ENCODE data around the gene PTPDC1.
A peak's percentile ranks its signal among the peaks of the same experiment; 100 is the strongest.

Gene PTPDC1

GRCh38 chr9:94084314-94084713 is at the start of gene PTPDC1:
Gene PTPDC1 (plus strand): TSS chr9:94084464. CDS start chr9:94084531, 67 bp downstream.
- DNase-seq (ENCODE audit: low read depth), result peak; percentile 87

- DNase-seq (ENCODE audit: low read depth), result no peak
Measured at GRCh38 chr9:94034511-94034910, 49.8 kb upstream of the PTPDC1 start.

GRCh38 chr9:94039786-94040185 is 44.5 kb upstream of the PTPDC1 start:
- DNase-seq (ENCODE audit: low read depth), result no peak

- DNase-seq (ENCODE audit: low read depth), result no peak
Measured at GRCh38 chr9:94042516-94043360, 41.5 kb upstream of the PTPDC1 start.

GRCh38 chr9:94054716-94055115 is 29.5 kb upstream of the PTPDC1 start:
- no peak for DNase-seq (ENCODE audit: low read depth)

- DNase-seq (ENCODE audit: low read depth), result peak; percentile 37
Measured at GRCh38 chr9:94056442-94056974, 27.8 kb upstream of the PTPDC1 start.

GRCh38 chr9:94057918-94058317 is 26.3 kb upstream of the PTPDC1 start:
- no peak for DNase-seq (ENCODE audit: low read depth)

- DNase-seq (ENCODE audit: low read depth), result no peak
Measured at GRCh38 chr9:94061864-94062263, 22.4 kb upstream of the PTPDC1 start.

GRCh38 chr9:94065535-94065961 is 18.7 kb upstream of the PTPDC1 start:
- DNase-seq (ENCODE audit: low read depth), result peak; percentile 88

- no peak for DNase-seq (ENCODE audit: low read depth)
Measured at GRCh38 chr9:94068257-94068656, 16.0 kb upstream of the PTPDC1 start.

GRCh38 chr9:94076557-94076956 is 7.7 kb upstream of the PTPDC1 start:
- DNase-seq (ENCODE audit: low read depth), result no peak

GRCh38 chr9:94078086-94078485 is 6.2 kb upstream of the PTPDC1 start:
- DNase-seq (ENCODE audit: low read depth), result no peak

- DNase-seq (ENCODE audit: low read depth), result no peak
Measured at GRCh38 chr9:94079236-94079635, 5.0 kb upstream of the PTPDC1 start.

- DNase-seq (ENCODE audit: low read depth), result no peak
Measured at GRCh38 chr9:94080249-94080648, 4.0 kb upstream of the PTPDC1 start.

- DNase-seq (ENCODE audit: low read depth), result no peak
Measured at GRCh38 chr9:94081435-94081834, 2.8 kb upstream of the PTPDC1 start.

- DNase-seq (ENCODE audit: low read depth), result no peak
Measured at GRCh38 chr9:94081864-94082463, 2.3 kb upstream of the PTPDC1 start.

GRCh38 chr9:94082553-94082952 is 1.7 kb upstream of the PTPDC1 start:
- no peak for DNase-seq (ENCODE audit: low read depth)

GRCh38 chr9:94082956-94083355 is 1.3 kb upstream of the PTPDC1 start:
- DNase-seq (ENCODE audit: low read depth), result no peak

- DNase-seq (ENCODE audit: low read depth), result no peak
Measured at GRCh38 chr9:94083384-94083783, 880 bp upstream of the PTPDC1 start.

GRCh38 chr9:94085062-94085639 is 887 bp downstream of the PTPDC1 start:
- DNase-seq (ENCODE audit: low read depth), result no peak

- peak; percentile 40 for DNase-seq (ENCODE audit: low read depth)
Measured at GRCh38 chr9:94086486-94087345, 2.5 kb downstream of the PTPDC1 start.
